GM23248 (cell line): ENCODE results near the gene PRPF31. TPM values are rescaled to one million over a fixed set of nuclear protein-coding genes. Genes with fewer than 3 reads are reported as not detected.
A peak's percentile ranks its signal among the peaks of the same experiment; 100 is the strongest.

Experiments
- DNase-seq: peaks from one replicate; pipeline ENCODE4 v3.0.0-alpha.2; 2015
- H2AFZ ChIP-seq: fragments of 200-600 bp; sonication (generic); 2 replicates; pipeline ENCODE4 v1.6.1; 2016; ENCODE audit warnings: antibody characterized with exemption
- H3F3A ChIP-seq: fragments of 200-600 bp; sonication (generic); 2 replicates; pipeline ENCODE4 v1.6.1; 2016; ENCODE audit warnings: mild to moderate bottlenecking, antibody characterized with exemption, mixed run types; ENCODE audit not compliant: insufficient read depth
- H3K27ac ChIP-seq: fragments of 200-600 bp; sonication (generic); 2 replicates; pipeline ENCODE4 v1.5.1; 2016; ENCODE audit warnings: mild to moderate bottlenecking
- H3K27me3 ChIP-seq: fragments of 200-600 bp; sonication (generic); replicated peaks from 2 replicates; pipeline ENCODE4 v1.6.1; 2016; ENCODE audit warnings: mild to moderate bottlenecking; ENCODE audit not compliant: insufficient read depth
- H3K36me3 ChIP-seq: fragments of 200-600 bp; sonication (generic); 2 replicates; pipeline ENCODE4 v1.6.1; 2016; ENCODE audit warnings: low read depth, mild to moderate bottlenecking
- H3K4me1 ChIP-seq: fragments of 200-600 bp; sonication (generic); 2 replicates; pipeline ENCODE4 v1.6.1; 2016; ENCODE audit warnings: mild to moderate bottlenecking; ENCODE audit not compliant: insufficient read depth
- H3K4me2 ChIP-seq: fragments of 200-600 bp; sonication (generic); one replicate; pipeline ENCODE4 v1.6.1; 2016; ENCODE audit warnings: mild to moderate bottlenecking; ENCODE audit not compliant: unreplicated experiment
- H3K4me3 ChIP-seq: fragments of 200-600 bp; sonication (generic); 2 replicates; pipeline ENCODE4 v1.5.1; 2016; ENCODE audit warnings: mild to moderate bottlenecking
- H3K79me2 ChIP-seq: fragments of 200-600 bp; sonication (generic); 2 replicates; pipeline ENCODE4 v1.6.1; 2016; ENCODE audit warnings: mild to moderate bottlenecking; ENCODE audit not compliant: insufficient read depth
- H3K9ac ChIP-seq: fragments of 200-600 bp; sonication (generic); 2 replicates; pipeline ENCODE4 v1.6.1; 2016; ENCODE audit warnings: mild to moderate bottlenecking
- H3K9me2 ChIP-seq: fragments of 200-600 bp; sonication (generic); 2 replicates; pipeline ENCODE4 v1.6.1; 2016; ENCODE audit warnings: mixed run types, mild to moderate bottlenecking, moderate library complexity; ENCODE audit not compliant: insufficient read depth
- H3K9me3 ChIP-seq: fragments of 200-600 bp; sonication (generic); one replicate; pipeline ENCODE4 v1.6.1; 2017; ENCODE audit warnings: low read depth
- H4K20me1 ChIP-seq: fragments of 200-600 bp; sonication (generic); 2 replicates; pipeline ENCODE4 v1.6.0; 2016; ENCODE audit not compliant: insufficient read depth
- EZH2 ChIP-seq: fragments of 200-600 bp; sonication (generic); IDR thresholded peaks from 2 replicates; pipeline ENCODE4 v1.6.1; 2018; ENCODE audit warnings: antibody characterized with exemption, mild to moderate bottlenecking; ENCODE audit not compliant: insufficient read depth, poor library complexity, severe bottlenecking
- EZH2phosphoT487 ChIP-seq: fragments of 200-600 bp; sonication (generic); IDR thresholded peaks from 2 replicates; pipeline ENCODE4 v1.6.1; 2018; ENCODE audit warnings: antibody characterized with exemption, moderate library complexity, mild to moderate bottlenecking, low read depth; ENCODE audit not compliant: insufficient read depth
- WGBS, 2 experiments: methylation state at CpG; one replicate each; pipeline ENCODE4 v1.1.6; 2015 to 2017; ENCODE audit warnings: low lambda C conversion rate in 2 of 2, low coverage in 1 of 2; ENCODE audit errors: missing lambda C conversion rate in 2 of 2; 5-methylcytosine and 5-hydroxymethylcytosine counted together
- in situ Hi-C: fragments of 300-500 bp; cut with MboI; formaldehyde crosslinking; loops from 2 replicates; pipeline ENCODE4 v1.15.0; 2020
- polyA plus RNA-seq: library from polyadenylated mRNA; unstranded; fragments of >200 nt; fragmentation: Nextera tagmentation; extraction: Ambion mirVana; gene quantifications from 2 replicates; pipeline ENCODE4 v1.2.1, GENCODE V29; 2016
- total RNA-seq: library from RNA; depleted of rRNA; stranded (reverse); fragments of >200 nt; shearing (Covaris generic); gene quantifications from 2 replicates; pipeline ENCODE4 v1.2.3, GENCODE V29; 2014

Gene PRPF31
- total and polyA plus RNA-seq, 2 experiments from 2014 or later, result 38.4 to 78.6 TPM

- peak overlapping the region; percentile 97 for H3K9ac ChIP-seq
- H3K9me2 ChIP-seq, result no peaks in the 10 kb centered on the region
- in situ Hi-C loops, result no loop called here
- peak; percentile 77 for DNase-seq
- no peaks in the 10 kb centered on the region for H3K9me3 ChIP-seq
- H3K4me2 ChIP-seq, result peak overlapping the region; percentile 94
- peak overlapping the region; percentile 96 for H2AFZ ChIP-seq
- peaks cover 26% of the 10 kb centered on the region; the same call in 1 of the 2 replicates for H3K79me2 ChIP-seq
- H3K36me3 ChIP-seq, result peaks cover 13% of the 10 kb centered on the region; the same call in 1 of the 2 replicates
- TF ChIP-seq EZH2phosphoT487 (no peak), EZH2 (no peak)
- peaks cover 15% of the 10 kb centered on the region; the same call in 1 of the 2 replicates for H3F3A ChIP-seq
- H4K20me1 ChIP-seq, result no peaks in the 10 kb centered on the region
- 4 to 5% methylated on average over 23 to 28 of the region's 28 CpGs for WGBS, 2 experiments
- peaks cover 14% of the 10 kb centered on the region for H3K4me1 ChIP-seq
- peak overlapping the region; percentile 86 for H3K4me3 ChIP-seq
- H3K27ac ChIP-seq, result peak overlapping the region; percentile 97
- no peaks in the 10 kb centered on the region for H3K27me3 ChIP-seq
Observed at GRCh38 chr19:54160182-54160811, 44.7 kb downstream of the PRPF31 start.

- peak overlapping the region; percentile 97 for H3K9ac ChIP-seq
- peak overlapping the region; percentile 97 for H3K27ac ChIP-seq
- H3K4me3 ChIP-seq, result peak overlapping the region; percentile 86
- H3F3A ChIP-seq, result peaks cover 15% of the 10 kb centered on the region; the same call in 1 of the 2 replicates
- peak; percentile 32 for DNase-seq
- peak overlapping the region; percentile 96 for H2AFZ ChIP-seq
- H3K4me1 ChIP-seq, result peaks cover 14% of the 10 kb centered on the region
- peaks cover 25% of the 10 kb centered on the region; the same call in 1 of the 2 replicates for H3K79me2 ChIP-seq
- H3K4me2 ChIP-seq, result peak overlapping the region; percentile 94
- H3K9me3 ChIP-seq, result no peaks in the 10 kb centered on the region
- TF ChIP-seq EZH2 (no peak), EZH2phosphoT487 (no peak)
- no peaks in the 10 kb centered on the region for H4K20me1 ChIP-seq
- WGBS, 2 experiments, result 46 to 54% methylated on average over 10 to 13 of the region's 13 CpGs
- H3K27me3 ChIP-seq, result no peaks in the 10 kb centered on the region
- in situ Hi-C loops, result no loop called here
- no peaks in the 10 kb centered on the region for H3K9me2 ChIP-seq
- H3K36me3 ChIP-seq, result peaks cover 10% of the 10 kb centered on the region; the same call in 1 of the 2 replicates
Observed at GRCh38 chr19:54160854-54161253, 45.3 kb downstream of the PRPF31 start.

GRCh38 chr19:54162241-54162805 lies 46.8 kb downstream of the PRPF31 start:
- TF ChIP-seq EZH2, result no peak
- no peak for TF ChIP-seq EZH2phosphoT487
- no peaks in the 10 kb centered on the region for H4K20me1 ChIP-seq
- no peaks in the 10 kb centered on the region for H3K9me3 ChIP-seq
- no peak overlapping the region for H3K27ac ChIP-seq
- peak overlapping the region; percentile 62 for H2AFZ ChIP-seq
- H3K4me3 ChIP-seq, result peak overlapping the region; percentile 66
- H3F3A ChIP-seq, result peaks cover 15% of the 10 kb centered on the region; the same call in 1 of the 2 replicates
- H3K4me2 ChIP-seq, result peak overlapping the region; percentile 38
- H3K27me3 ChIP-seq, result no peaks in the 10 kb centered on the region
- H3K4me1 ChIP-seq, result peaks cover 14% of the 10 kb centered on the region
- H3K9me2 ChIP-seq, result no peaks in the 10 kb centered on the region
- WGBS, 2 experiments, result 8 to 9% methylated on average over 22 to 34 of the region's 35 CpGs
- H3K36me3 ChIP-seq, result no peaks in the 10 kb centered on the region
- peak; percentile 87 for DNase-seq
- H3K79me2 ChIP-seq, result peaks cover 11% of the 10 kb centered on the region; the same call in 1 of the 2 replicates
- no peak overlapping the region for H3K9ac ChIP-seq
- in situ Hi-C loops, result no loop called here

- TF ChIP-seq EZH2phosphoT487 (no peak), EZH2 (no peak)
- peak overlapping the region; percentile 66; the same call in 1 of the 2 replicates for H3K4me3 ChIP-seq
- H4K20me1 ChIP-seq, result no peaks in the 10 kb centered on the region
- no peaks in the 10 kb centered on the region for H3K9me2 ChIP-seq
- no peaks in the 10 kb centered on the region for H3K9me3 ChIP-seq
- peaks cover 6% of the 10 kb centered on the region; the same call in 1 of the 2 replicates for H3K79me2 ChIP-seq
- DNase-seq, result no peak
- peaks cover 14% of the 10 kb centered on the region for H3K4me1 ChIP-seq
- H3F3A ChIP-seq, result peaks cover 15% of the 10 kb centered on the region; the same call in 1 of the 2 replicates
- no peak overlapping the region for H3K4me2 ChIP-seq
- WGBS, 2 experiments, result 71 to 73% methylated on average over 13 to 14 of the region's 14 CpGs
- no peaks in the 10 kb centered on the region for H3K36me3 ChIP-seq
- in situ Hi-C loops, result no loop called here
- no peak overlapping the region for H2AFZ ChIP-seq
- no peaks in the 10 kb centered on the region for H3K27me3 ChIP-seq
- no peak overlapping the region for H3K9ac ChIP-seq
- no peak overlapping the region for H3K27ac ChIP-seq
Observed at GRCh38 chr19:54162884-54163283, 47.3 kb downstream of the PRPF31 start.
